Stimulated activated CD4-positive, alpha-beta T cell treated with anti-CD3 and anti-CD28 coated beads, Interleukin-12 subunit alpha, Interleukin-12 subunit beta, amount 100 ng/mL, for 48 hours (primary cell): ENCODE results near the gene UBAC2.
A peak's percentile ranks its signal among the peaks of the same experiment; 100 is the strongest.
"Not testable (repeated sequence)": the region's sequence is repeated elsewhere in the genome, so short reads cannot be mapped to it uniquely, and the experiment has no call there.

Experiments used
- DNase-seq, 3 donors: peaks; one replicate each; pipeline ENCODE4 v3.0.0-alpha.2; 2020; ENCODE audit warnings: low read depth in 2 of 3, low spot score in 1 of 3

The UBAC2 gene

DNA sequence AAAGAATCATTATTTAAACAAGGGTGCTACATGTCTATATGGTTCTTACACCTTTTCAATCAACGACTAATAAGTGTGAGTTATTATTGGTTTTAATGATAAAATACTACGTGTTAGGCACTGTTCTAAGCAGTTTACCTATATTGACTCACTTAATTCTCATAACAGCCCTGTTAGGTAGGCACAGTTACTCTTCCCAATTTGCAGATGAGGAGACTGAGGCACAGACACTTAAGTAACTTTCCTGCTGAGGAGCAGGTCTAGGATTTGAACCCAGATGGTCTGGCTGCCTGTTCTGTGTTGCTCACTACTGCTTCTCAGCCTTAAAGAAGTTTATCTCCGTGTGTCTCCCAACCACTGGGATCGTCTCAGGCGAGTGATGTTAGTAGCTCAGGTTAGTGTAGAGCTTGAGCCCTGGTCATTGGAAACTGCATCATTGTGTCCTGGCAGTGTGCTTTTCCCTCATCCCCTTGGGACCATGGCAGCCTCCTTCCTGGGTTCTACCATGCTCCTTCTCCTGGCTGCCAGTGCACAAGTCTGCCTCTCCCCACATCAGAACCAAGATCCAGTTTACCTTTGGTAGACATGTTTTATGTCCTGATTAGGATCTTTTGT, 10.9 kb downstream of the UBAC2 start:
- no peak for DNase-seq

DNA sequence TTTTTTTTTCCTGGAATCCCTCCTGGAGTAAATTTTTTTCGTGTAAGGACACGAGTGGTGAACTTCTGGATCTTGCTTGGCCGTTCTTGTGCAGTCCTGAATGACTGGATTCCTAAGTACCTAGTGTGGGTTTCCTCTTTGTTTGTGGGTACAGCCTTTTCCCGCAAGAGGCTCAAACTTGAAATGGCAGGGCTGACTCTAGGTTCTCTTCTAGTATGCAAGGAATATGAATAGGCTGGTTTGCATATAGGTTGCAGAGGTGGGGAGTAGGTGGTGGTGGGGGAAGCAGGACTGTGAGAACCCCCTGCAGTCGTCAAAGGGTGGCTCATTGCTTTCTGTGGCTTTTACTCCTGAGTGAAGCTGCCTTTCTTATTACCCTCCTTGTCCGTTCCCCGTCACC, 13.6 kb downstream of the UBAC2 start:
- peak; percentile 49 to 71 (median 51) for DNase-seq

DNA sequence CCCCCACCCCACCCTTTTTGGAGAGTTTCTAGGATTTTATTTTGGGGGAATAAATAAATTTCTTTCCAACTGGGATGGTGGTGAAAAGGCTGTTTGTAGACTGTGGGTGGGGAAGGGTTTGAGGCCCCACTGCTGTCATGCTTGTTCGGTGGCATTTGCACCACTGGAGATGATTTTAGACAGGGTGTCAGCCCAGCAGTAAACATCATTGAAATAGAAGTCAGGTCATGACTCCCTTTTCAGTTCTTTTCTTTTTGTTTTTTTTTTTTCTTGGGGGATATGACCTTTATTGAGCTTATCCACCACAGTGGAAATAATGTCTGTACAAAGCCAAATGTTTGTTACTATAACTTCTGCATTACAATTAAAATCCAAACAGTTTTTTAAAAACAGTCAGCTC, 14.1 kb downstream of the UBAC2 start:
- DNase-seq = no peak

DNA sequence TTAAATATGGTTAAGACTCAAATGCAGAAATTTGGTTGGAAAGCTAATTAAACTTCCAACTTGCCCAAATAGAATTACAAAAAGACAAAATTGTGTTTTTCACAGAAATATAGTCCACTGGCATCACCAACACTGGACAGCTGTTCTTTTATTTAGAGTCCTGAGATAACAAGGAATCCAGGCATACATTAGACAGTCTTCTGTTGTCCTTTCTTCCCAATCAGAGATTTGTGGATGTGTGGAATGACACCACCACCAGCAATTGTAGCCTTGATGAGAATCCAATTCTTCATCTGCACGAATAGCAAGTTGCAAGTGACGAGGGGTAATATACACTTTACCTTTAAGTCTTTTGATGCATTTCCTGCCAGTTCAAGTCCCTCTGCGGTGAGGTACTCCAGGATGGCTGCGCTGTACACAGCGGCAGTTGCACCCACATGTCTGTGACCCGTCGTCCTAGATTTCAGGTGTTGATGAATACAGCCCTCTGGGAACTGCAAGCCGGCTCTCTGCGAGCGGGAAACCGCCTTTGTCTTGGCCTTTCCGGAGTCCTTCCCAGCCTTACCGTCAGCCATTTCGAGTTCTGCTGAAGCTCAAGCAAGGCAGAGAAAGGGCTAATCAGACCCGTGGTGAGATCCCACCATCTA, 14.7 kb downstream of the UBAC2 start:
- peak in 1 of 3 donors; percentile 39 for DNase-seq

DNA sequence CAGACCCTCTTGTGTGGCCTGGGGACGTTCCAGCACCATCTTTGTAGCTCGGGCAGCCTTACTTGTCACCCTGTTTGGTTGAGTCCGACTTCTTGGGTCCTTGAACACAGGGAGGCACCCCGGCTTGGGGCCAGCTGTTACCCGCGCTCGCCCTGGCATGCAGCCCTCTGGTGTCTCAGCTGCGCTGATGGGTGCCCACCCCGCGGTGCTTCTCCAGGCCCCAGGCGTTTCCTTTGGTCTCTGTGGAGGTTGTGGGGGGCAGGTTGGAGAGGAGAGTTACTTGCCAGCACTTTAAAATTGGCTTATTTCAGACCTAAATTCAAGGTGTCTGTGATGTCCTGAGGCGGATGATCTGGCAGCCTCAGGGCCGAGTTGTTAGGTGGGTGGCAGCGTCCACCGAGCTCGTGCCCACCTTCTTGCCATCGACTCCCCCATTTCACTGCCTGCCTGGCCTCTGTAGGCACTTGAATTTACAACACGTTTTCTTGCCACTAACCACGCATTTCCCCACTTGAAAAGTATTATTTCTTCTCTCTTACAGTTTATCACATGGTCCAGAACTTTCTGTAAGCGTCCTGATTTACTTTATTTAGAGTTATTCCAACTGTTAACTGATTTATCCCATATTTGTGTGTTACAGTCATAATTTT, 16.9 kb downstream of the UBAC2 start:
- DNase-seq = no peak

DNA sequence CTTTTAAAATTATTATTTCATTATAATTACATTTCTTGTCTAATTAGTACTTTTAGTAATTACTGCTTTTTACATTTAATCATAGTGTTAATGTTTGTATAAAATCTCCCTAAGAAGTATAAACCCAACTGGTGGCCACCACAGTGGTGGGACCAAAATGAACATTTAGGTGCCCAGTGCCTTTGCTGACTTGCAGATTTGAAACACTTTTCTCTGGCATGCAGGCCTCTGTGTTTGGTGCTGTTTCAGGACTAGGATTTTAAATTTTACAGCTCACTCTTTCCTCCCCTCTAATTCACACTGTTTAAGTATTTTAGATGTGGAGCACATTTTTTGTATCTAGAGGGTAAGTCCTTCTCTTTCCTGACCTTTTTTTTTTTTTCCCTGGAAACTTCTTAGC, 17.5 kb downstream of the UBAC2 start:
- no peak for DNase-seq

DNA sequence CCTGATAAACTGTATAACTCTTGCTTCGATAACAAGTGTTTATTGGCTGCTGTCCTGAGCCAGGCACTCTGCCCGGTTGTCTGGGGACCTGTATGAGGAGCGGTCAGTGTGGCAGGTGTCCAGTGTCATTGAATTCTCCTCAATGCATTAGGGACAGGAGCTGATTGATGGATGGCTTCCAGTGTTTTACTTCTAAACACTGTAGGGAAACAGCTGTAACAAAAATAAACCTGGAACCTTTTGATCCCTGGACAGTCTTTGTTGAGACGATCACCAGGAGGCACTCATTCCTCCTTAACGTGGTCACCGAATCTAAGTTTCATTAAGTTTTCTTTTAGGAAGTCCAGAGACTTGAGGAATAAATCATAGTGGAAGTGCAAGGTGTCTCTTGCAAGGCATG, 17.9 kb downstream of the UBAC2 start:
- no peak for DNase-seq

DNA sequence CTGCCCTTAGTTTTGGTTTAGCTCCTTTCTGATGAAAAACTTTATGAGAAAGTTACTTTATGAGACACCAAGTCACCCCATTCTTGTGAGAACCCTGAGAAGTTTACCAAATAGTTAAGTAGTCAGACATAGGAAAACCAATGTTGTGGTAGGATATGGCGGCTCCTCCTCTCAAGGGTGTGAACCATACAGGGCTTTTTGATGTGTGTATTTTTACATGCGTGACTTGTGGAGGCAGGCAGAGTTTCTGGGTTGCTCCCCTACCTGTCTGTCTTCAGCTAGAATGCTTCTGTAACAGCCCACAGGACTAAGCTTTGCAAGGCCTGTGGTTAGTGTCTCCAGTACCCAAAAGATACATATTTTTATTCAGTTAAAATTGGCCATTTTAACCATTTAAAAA, 18.3 kb downstream of the UBAC2 start:
- DNase-seq = no peak

DNA sequence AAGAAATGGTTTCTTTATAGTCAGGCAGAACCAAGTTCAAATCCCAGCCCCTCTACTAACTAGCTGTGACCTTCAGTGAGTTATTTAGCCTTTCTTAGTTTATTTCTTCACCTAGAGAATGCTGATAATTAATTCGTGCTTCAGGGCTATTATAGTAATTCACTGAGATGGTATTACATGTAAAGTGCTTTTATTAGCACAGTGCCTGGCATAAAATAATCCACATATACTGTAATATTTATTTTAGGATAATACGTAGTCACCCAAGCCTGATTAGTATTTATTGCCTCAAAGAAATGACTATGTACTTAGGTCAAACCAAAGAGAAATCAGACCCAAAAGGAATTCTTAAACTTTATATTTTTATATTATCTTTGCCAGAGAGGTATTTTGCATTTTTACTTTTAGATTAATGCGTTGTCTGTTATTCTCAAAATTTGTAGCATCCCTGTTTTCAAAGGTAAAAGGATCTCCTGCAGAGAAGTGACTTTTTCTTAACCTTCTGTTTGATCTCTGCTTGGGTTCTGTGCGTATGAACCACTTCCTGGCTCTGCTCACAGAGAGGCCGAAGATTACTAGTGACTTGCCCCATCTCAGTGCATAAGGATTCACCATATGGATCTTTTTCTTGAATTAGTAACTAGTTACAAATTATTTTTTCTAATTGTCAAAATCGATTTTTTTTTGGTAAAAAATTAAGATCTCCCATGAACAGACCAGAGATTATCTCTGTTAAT, 19.7 kb downstream of the UBAC2 start:
- no peak for DNase-seq

DNA sequence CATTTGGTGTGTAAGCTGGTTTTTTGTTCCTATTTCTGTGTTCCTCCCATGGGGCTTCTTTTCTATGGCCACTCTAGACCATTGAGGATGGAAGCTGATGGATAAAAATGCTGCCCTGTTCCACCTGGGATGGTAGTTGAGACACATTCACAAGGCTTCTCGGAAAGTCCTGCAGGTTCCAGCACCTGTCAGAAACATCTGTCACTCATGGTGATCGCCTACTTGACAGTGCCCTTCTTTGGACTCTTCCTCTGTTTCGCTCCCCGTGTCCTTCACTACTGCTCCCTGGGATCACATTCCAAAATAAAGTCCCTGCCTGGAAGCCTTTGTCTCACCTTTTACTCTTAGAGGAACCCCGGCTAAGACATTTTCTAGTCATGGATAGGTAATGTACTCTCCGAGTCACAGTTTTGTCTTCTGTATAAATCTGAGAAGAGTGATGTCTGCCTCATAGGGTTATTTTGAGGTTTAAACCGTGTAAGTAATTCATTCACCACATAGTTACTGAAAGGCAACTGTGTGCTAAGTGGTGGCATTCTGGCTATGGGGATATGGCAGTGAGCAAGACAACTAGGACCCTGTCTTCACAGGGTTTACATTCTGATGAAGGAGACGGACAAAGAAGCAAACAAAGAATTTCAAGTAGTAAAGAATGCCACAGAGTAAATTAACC, 21.0 kb downstream of the UBAC2 start:
- no peak for DNase-seq

DNA sequence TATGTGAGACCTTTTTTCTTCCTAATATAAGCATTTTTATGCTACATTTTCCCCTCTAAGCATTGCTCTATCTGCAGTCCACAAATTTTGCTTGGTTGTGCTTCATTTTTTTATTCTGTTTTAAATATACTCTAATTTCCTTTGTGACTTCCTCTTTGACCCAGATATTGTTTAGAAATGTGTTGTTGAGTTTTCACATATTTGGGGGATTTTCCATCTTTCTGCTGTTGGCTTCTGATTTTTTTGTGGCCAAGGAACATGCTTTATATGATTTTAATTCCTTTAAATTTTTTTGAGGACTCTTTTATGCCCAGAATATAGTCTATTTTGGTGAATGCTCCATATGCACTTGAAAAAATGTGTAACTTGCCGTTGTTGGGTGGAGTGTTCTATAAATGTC, 22.9 kb downstream of the UBAC2 start:
- DNase-seq = no peak

DNA sequence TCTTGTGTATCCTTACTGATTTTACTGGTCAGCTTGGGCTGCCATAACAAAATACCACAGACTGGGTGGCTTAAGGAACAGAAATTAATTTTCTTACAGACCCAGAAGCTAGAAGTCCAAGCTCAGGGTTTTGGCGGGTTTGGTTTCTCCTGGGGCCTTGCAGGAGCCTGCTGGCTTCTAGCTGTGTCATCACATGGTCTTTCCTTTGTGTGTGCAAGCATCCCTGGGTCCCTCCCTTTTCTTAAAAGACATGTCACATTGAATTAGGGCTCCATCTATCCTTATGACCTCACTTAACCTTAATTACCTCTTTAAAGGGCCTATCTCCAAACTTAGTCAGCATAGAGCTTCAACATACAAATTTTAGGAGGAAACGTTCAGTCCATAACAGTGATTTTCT, 23.4 kb downstream of the UBAC2 start:
- DNase-seq = no peak

DNA sequence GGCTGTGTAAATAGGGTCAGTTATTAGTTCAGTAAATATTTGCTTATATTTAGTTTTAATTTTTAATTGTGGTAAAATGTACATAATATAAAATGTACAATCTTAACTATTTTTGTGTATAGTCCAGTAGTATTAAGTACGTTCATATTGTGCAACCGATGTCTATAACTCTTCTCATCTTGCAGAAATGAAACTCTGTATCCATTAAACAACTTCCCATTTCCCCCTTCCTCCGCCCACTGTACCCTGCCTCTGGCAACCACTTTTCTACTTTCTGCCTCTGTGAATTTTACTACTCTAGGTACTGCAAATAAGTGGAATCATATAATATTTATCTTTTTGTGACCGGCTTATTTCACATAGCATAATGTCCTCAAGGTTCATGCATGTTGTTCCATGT, 24.4 kb downstream of the UBAC2 start:
- DNase-seq = no peak

DNA sequence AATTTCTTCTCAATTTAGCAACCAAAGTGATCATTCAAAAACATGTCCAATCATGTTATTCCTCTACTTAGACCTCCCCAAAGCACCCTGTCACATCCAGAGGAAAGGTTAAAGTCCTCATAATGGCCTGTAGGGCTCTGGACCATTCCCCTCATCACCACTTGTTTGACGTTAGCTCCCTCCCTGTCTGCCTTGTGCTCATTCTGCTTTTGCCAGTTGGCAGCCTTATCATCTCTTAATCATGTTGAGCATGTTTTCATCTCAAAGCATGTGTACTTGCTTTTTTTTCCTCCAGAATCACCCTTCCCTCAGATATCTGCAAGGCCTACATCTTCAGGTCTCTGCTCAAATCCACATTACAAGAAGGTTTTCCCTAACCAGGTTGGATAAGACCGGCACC, 25.9 kb downstream of the UBAC2 start:
- no peak for DNase-seq

DNA sequence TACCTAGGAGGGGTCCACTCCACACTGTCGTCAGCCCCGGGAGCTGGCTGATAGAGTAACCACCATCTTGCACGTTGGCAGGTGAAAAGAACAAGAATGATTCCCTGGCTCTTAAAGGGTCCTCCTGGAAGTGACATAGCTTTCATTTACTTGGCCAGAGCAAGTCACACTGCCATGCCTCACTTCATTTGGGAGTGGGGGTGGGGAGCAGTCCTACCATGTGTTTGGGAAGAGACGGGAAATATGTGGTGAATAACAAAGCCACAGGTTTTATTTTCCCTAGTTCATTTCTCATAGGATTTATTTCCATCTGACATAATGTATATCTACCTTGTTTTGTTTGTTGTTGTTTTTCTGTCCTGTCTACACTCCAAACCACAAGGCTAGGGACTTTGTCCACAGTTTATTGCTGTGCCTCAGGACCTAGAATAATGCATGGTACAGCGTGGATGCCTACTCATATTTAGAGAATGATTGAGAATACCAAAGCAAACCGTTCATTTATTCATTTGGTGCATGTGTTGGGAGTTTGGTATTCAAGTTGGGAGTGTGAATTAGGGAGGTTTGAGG, 26.8 kb downstream of the UBAC2 start:
- no peak for DNase-seq

DNA sequence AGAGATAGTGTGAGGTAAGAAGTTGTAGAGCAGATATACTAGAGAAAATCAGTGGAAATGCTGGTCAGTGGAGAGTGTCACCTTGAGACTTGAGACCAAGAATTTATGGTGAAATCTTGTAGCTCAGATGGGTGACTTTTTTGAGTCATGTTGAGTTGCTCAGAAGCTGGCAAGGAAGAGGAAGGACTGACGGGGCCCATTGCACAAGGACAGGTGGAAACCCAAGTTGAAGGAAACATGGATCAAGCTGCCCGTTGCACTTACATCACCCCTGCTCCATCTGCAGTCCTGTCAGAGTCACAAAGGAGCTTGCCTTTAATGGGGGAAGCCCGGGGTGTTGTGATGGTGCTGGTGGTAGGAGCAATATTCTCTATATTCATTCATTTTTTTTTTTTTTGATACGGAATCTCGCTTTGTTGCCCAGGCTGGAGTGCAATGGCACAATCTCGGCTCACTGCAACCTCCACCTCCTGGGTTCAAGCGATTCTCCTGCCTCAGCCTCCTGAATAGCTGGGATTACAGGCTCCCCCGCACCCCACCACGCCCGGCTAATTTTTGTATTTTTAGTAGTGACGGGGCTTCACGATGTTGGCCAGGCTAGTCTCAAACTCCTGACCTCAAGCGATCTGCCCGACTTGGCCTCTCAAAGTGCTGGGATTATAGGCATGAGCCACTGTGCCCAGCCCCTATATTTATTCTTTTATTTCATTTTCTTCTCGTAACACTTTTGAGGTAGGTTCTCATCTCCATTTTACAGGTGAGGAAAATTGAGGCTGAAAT, 27.4 kb downstream of the UBAC2 start:
- no peak for DNase-seq

DNA sequence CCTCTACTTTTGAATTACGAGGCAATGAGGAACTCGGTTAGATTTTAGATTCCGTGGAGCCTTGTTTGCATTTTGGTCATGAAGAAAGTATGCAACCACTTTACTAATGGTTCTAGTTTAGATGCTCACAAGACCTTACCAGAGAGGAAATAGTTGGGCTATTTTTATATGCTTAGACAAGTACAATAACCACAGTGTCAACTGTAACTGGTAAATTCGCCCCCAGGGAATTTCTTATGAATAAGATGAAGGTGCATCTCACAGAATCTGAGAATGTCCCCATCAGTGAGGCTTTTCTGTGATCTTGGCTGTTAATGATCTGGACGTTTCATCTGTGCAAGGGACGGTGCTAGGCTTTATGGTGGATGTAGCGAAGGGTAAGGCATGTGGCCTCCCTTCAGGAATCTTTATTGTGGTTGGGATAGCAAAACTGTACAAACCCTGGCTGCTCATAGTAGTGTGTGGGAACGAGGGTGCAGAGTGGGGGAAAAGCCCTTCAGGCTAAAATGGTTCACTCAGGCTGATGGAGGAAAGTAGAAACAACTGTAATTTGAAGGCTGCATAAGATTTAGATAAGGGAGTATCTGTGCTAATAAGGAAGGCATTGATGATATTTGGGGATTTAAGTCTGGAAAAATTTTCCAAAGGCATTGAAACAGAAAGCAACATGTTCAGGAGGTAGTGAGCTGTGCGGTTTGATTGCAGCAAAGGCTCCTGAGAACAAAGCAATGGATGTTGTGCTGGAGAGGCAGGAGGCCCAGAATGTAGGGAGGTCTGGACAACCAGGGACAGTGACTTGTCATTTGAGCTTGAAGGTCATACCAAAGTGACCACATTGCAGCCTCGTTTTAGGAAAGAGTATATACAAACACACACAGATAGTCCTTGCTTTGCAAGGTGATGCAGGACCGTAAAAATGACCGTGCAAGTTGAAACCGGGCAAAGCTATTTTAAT, 28.4 kb downstream of the UBAC2 start:
- DNase-seq = no peak

DNA sequence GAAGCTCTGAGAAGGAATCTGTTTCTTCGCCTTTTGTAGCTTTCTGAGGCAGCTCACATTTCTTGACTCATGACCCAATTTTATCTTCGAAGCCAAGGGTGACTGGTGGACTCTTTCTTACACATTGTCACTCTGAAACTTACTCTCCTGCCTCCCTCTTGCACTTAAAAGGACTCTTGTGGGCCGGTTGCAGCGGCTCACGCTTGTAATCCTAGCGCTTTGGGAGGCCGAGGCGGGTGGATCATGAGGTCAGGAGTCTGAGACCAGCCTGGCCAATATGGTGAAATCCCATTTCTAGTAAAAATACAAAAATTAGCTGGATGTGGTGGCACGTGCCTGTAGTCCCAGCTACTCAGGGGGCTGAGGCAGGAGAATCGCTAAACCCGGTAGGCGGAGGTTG, 29.9 kb downstream of the UBAC2 start:
- DNase-seq = not testable (repeated sequence)

DNA sequence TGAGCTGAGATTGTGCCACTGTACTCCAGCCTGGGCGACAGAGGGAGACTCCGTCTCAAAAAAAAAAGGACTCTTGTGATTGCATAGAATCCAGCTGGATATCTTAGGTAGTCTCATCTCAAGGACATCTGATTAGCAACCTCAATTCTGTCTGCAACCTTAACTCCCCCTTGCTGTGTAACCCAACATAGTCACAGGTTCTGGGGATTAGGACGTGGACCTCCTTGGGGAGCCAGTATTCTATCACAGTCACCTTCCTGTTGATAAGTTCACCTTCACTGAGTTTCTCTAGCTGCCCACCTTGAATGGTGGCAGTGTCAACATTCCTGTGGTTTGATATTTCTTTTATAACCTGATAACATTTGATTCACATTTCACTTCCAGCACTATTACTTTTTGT, 30.3 kb downstream of the UBAC2 start:
- no peak for DNase-seq
